NOMO-1 treated with DMSO at 0.1 percent for 48 hours (cell line): ENCODE data around the gene CACNA1G.

Experiments used
- DNase-seq: peaks from one replicate; lab custom pipeline; 2025; ENCODE audit not compliant: unreplicated experiment; lab: John Stamatoyannopoulos, UW

CACNA1G gene

DNA sequence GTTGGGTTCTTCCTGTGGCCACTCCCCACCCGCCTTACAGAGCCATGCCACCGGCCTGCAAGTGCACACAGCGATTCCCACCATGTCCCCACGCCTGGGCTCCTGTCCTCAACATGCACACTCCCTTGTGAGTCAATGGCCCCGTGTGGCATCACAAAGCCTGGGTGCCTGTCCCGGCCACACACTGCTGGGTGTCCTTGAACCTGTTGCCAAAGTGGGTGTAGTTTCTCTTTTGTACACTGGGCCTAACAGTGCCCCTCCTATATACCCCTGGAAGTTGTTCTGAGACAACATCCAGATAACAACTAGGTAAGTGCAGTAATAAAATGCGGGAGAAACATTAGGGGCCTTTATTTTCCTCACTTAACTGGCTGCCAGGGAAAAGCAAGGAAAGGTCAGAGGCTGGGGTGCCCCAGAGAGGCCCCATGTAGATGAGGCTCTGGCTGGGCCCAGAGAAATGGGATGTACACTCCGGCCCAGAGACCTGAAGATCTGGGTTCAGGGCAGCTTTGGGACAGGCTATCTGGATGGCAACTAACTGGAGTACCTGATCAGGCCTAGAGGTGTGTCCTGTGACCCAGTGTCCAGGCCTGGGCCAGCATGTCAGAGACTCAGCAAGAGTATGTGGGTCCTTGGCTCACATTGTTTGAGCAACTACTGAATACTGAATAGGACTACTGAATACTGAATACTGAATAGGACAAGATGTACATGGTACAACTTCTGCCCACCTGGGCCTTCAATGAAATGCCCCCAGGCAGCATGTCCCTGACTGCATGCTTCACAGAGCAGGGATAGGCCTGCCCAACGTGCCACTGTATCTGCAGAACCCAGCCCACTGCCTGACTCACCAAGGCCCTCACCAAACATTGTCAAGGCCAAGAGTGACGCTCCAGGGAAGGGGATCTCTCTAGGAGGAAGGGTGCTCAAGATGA is 82.5 kb downstream of the CACNA1G start:
- DNase-seq = no peak

DNA sequence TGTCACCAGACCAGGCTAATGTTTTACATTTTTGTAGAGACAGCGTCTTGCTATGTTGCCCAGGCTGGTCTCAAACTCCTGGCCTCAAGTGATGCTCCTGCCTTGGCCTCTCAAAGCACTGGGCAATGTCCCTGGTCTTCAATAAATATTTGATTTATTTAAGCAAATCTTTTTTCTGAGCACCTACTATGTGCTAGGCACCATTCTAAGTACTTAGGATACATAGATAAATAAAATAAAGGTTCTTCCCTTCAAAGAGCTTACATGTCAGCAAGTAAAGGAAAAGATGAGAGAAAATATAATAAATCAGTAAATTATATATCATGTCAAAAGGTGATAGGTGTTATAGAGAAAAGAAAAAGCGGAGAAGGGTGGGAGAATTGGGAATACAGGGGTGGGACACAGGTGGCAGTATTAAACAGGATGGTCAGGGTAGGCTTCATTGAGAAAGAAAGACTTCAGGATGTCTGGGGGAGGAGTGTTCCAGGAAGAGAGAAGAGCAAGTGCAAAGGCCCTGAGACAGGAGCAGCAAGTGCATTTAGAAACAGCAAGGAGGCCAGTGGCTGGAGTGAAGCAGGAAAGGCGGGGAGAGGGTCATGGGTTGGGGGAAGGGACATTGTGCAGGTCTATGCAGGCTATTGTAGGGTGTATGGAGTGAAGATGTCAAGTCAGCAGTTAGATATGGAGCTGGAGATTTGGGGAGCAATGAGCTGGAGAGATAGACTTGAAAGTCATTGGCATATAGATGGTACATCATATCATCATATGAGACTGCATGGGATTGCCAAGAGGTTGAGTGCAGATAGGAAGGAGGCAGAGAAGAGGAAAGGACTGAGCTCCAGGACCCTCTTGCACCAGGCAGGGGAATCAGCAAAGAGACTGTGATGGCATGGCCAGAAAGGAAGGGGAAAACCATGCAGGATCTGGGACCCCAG is 85.5 kb downstream of the CACNA1G start:
- no peak for DNase-seq

DNA sequence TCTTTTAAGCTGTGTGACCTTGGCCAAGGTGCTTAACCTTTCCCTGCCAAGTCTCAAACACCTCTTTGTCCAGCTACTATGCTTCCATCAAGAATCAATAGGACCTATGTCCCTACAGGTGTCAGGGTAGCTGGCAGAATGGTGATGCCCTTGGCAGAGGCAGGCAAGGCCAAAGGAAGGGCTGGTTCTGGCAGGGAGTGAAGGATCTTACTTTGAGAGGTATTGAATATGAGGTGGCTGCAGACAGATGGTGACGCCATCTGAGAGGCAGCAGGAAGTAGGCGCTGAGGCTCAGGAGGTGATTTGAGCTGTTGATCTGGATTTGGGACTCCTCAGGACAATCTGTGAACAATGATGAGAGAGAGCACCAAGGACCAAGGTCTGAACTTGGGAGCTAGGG is 86.7 kb downstream of the CACNA1G start:
- no peak for DNase-seq

DNA sequence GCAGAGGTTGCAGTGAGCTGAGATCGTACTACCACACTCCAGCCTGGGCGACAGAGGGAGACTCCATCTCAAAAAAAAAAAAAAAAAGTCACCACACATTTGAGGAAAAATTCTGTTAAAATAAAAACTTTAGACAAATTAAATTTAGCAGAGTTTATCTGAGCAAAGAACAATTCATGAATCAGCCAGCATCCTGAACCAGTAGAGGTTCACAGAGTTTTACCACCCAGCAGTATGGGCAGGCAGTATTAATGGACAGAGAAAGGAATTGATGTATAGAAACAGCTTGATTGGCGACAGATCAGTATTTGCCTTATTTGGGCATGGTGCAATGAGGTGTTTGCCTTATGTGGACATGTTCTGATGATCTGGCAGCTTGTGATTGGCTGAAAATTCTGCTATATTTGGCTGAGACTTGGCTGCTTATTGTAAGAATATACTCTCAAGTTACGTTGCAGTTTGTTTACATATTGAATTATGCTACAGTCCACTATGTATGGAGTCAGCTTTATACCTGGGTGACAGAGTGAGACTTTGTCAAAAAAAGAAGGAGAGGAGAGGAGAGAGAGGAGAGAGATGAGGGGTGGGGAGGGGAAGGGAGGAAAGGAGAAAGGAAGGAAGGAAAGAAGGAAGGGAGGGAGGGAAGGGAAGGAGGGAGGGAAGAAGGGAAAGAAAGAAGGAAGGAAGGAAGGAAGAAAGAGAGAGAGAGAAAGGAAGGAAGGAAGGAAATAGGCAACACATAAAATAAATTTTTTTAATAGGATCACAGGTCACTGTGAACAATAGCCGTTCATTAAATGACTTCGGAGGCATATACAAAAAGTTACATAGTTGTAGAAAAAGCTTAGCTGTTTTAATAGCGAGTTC is 88.8 kb downstream of the CACNA1G start:
- no peak for DNase-seq

DNA sequence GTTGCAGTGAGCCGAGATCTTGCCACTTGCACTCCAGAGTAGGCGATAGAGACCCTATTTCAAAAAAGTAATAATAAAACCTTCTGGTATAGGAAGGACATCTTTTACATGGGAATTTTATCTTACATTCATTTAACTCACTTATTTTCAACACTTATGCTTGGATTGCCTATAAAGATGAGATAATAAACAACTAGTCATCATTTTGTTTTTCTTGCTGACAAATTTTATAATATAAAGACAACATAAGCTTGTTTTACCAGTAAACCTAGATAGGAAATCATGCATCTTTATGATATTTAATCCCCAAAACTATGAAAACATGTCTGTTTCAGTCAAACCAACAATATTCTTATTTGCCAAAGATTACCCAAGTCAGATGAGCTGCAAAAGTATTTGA is 91.1 kb downstream of the CACNA1G start:
- no peak for DNase-seq

DNA sequence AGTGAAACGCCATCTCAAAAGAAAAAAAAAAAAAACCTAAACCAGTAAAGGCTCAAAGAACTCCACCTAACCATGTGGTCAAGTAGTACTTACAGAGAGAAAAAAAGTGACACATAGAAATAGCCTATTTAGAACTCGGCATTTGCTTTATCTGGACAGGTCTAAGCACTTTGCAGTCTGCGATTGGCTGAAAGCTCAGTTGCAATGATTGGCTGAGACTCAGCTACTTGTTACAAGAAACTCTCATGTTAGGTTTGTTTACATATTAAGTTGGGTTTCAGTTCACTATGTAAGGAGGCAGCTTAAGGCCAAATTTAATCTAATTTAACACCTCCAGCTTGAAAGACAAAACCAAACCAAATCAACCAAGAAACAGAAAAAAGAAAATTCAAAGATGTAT is 93.2 kb downstream of the CACNA1G start:
- DNase-seq = no peak

DNA sequence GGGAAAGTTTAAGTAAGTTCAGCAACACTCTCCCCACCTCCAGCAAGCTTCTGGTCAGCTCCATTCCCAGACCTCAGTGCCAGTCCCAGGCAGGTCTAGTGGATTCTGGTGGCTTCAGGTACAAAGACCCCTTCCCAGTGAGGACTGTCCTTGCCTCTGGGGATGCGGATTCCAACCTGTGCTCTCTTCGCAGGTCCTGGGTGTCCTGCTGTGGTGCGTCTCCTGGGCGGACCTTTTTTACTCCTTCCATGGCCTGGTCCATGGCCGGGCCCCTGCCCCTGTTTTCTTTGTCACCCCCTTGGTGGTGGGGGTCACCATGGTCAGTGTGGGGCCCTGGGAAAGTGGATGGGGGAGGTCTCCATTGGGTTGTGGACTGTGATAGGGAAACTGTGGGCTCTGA is 96.0 kb downstream of the CACNA1G start:
- no peak for DNase-seq

DNA sequence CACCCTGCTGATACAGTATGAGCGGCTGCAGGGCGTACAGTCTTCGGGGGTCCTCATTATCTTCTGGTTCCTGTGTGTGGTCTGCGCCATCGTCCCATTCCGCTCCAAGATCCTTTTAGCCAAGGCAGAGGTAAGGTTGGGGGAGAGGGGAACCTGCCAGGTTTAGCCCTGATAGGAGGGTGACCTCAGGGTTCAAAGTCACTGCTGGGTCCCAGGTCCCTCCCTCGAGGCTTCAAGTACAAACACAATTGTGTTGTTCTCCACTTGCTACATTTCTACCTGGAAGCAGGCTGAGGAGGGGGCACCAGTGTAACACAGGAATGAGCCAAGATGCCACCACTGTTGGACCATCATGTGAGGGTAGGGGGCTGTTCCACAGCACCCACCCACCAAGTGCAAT is 96.5 kb downstream of the CACNA1G start:
- DNase-seq = no peak

DNA sequence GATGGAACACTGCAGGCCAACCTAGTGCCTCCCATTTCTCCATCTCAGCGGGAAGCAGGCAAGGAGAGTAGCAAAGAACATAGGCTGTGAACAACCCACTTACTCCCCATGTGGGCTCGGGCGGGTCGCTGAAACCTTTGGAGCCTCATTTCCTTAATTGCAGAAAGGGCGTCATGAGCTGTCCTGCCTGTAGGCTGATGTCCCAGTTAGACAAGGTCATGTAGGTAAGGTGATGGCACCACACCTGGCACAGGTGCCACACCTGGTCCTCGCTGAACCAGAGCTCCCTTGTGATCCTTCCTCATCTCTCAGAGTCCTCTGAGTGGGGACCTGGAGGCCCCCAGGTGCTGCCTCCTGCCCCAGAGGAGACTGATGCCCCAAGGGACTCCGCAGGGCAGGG is 97.1 kb downstream of the CACNA1G start:
- no peak for DNase-seq

DNA sequence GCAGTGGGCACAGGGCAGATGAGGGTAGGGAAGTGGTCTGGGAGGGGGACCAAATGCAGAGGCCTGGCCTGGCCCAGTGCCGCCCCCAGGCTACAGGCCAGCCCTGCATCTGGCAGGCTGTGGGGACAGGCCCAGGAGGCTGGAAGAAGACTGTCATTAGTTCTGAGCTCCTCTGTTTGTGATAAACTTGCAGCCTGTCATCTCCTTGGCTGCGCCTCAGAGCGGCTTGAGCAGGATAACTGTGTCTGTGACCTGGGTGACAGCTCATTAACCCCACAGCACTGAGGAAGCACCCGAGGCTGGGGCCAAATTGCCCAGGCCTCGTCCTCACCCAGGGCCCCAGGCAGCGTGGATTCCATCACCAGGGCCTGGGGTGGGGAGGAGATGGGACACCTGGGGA is 98.1 kb downstream of the CACNA1G start:
- no peak for DNase-seq

DNA sequence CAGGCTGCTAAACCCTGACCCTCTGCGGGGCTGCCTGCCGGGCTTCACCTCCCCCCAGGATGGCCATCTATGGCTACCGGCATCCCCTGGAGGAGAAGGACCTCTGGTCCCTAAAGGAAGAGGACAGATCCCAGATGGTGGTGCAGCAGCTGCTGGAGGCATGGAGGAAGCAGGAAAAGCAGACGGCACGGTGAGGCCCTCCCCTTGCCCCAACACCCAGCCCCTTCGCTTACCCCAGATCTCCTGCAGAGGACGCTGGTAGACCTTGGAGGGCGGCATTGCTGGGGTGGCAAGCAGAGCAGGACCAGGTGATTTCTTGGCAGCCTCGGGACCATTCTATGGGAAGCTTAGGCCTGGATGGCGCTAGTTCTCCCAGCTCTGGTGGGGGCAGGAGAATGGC is 98.7 kb downstream of the CACNA1G start:
- DNase-seq = no peak

DNA sequence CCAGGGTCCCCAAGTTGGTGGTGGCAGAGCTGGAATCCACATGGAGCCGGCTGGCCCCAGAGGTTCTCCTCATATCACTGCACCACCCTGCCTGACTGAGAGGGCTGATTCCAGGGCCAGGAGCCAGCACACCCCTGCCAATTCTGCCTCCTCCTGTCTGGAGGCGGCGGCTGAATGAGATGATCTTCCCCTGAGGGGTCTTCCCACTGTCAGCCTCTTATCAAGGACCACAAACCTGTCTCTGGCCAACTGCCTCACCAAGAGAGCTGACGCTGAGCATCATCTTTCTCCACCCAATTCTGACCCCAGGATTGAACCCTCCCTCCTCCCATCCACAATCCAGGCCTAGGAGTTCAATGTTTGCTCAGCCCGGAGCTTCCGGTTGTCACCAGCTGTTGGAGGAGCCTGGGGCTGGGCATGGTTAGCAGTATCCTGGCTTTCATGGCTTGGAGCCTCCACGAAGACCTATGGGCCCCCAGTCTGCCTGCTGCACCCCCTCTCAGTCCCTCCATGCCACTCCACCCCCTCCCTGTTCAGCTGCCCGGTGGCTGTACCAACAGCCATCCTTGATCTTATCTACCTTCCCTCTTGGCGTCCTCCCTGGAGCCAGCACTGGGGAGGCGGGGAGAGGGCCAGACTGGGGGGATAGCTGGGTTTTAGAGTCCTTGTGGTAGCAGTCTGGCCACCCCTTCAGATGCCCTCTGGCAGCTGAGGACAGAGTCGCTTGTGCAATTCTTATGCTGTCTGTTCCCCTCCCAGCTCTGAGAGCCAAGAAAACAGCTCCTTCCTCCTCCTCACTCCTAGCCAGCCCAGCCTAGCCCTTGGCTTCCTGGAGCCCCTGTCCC is 99.7 kb downstream of the CACNA1G start:
- DNase-seq = peak; percentile 7

DNA sequence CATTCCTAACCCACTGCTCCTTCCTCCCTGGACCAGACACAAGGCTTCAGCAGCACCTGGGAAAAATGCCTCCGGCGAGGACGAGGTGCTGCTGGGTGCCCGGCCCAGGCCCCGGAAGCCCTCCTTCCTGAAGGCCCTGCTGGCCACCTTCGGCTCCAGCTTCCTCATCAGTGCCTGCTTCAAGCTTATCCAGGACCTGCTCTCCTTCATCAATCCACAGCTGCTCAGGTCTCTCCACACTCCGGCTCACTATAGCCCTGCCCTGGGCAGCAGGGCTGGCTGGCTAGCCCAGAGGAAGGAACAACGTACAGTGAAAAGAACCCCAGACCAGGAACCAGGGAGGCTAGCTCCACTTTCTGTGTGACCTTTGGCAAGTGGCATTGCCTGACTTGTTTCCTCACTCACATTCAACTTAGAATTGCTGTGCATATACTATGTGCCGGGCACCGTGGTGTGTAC is 100.4 kb downstream of the CACNA1G start:
- DNase-seq = no peak

DNA sequence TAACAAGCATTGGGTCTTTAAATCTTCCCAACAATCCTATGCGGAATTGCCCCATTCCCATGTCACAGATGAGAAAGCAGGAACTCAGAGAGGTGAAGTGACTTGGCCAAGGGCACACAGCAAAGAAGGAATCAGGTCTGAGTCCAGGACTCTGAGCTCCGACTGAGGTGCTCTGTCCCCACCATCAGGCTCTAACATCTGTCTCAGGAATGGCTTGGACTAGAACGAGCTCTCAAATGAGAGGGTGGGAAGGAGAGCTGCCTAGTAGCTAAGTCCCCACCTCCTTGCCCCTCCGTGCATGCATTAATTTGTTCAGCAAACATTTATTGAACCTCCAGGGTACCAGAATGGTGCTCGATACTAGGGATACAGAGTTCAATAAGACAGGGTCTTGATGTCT is 100.8 kb downstream of the CACNA1G start:
- no peak for DNase-seq

DNA sequence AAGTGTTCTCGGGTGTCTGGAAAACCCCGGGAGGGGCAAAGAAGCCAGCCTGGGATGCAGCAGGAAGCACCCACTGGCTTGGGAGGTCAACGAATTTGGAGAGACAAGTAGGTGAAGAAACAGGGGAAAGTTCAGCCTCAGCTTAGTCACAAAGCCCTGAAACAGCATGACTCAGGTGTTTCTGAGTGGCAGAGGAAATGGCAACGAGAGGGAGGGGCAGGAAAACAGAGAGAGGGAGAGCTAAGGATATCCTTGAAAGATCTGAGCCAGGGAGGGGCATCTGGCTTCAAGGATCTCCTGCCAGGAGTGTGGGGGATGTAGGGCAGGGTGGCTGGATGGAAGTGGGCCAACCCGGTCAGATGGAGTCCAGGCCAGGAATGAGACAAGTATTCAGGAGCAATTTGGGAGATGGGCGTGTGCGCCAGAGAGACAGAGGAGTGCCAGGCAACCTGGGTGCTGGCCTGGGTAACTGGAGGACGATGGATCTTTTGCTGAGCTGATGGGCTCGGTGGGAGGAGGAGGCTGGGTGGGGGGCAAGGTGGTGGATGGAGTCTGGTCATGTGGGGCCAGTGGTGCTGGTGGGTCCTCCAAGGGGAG is 101.4 kb downstream of the CACNA1G start:
- peak; percentile 80 for DNase-seq

DNA sequence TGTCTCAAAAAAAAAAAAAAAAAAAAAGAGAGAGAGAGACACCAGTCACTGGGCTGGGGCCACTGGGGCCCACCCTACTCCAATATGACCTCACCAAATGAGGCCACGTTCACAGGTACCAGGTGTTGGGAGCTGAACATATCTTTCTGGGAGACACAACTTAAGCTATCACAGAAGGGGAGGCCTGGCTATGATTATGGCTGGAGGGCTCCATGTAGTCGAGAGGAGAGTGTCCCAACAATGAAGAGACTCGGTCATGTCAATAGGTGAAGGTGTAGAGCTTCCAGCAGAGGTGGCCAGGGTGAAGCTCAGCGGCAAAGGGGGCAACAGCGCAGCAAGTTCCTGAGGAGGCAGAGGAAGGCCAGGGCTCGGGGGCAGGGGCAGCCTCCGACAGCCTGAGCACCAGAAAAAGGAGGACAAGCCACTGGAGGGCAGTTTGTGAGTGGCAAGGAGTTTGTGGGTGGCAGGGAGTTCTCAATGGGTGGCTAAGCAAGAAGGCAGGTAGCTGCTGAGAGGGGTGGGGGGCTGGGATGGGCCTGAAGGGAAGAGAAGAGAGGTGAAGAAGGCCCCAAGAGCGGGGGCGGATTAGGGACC is 102.2 kb downstream of the CACNA1G start:
- no peak for DNase-seq

DNA sequence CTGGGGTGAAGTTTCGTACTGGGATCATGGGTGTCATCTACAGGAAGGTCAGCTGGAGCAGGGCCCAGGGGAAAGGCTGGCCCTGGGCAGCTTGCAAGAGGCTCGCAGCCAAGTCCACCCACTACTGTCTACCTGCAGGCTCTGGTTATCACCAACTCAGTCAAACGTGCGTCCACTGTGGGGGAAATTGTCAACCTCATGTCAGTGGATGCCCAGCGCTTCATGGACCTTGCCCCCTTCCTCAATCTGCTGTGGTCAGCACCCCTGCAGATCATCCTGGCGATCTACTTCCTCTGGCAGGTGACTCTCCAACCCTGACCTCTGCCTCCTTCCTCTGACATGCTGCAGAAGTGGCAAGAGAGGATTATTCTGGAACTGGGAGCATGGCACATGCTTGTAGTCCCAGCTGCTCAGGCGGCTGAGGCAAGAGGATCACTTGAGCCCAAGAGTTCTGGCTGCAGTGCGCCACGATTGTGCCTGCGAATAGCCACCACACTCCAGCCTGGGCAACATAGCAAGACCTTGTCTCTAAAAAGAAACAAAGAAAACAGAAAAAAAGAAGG is 103.4 kb downstream of the CACNA1G start:
- DNase-seq = no peak

DNA sequence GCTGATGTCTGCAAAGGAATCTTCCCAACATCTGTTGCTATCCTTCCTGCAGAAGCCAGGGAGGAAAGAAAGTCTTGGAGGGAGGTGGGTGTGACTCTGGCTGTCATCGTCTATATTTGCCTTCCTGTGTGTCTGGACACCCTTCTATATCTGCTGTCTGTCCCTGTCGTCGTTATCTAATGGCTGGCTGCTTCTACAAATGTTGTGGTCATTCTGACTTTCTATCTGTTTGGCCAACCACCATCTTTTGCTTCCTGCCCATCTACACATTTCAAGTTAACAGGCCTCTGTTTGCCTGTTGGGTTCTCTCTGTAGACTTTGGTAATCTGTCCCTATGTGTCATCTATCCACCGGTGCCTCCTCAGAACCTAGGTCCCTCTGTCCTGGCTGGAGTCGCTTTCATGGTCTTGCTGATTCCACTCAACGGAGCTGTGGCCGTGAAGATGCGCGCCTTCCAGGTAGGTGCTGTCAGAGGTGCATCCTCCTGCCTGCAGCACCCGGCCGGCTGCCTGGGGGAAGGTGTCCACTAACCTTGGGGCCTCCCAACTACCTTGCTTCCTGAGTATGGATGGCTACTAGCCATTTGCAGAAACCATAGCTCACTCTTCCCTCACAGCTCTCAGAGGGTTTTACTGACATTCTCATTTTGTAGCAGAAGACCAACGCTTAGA is 104.4 kb downstream of the CACNA1G start:
- no peak for DNase-seq
